Activated naive CD4-positive, alpha-beta T cell treated with Interleukin-2 at 50 U/mL for 16 hours (primary cell): ENCODE data around the gene HOXA7.

Experiments used
- DNase-seq: peaks from one replicate; pipeline ENCODE4 v3.0.0-alpha.2; 2020

The HOXA7 gene

GRCh38 chr7:27192546-27193334 lies 36.3 kb upstream of the HOXA7 start:
- no peak for DNase-seq

GRCh38 chr7:27191833-27192545 lies 35.5 kb upstream of the HOXA7 start:
- DNase-seq: no peak

GRCh38 chr7:27191161-27191731 lies 34.8 kb upstream of the HOXA7 start:
- no peak for DNase-seq

- DNase-seq: no peak
Observed at GRCh38 chr7:27189997-27190748, 33.7 kb upstream of the HOXA7 start.

- DNase-seq: no peak
Observed at GRCh38 chr7:27189295-27189996, 33.0 kb upstream of the HOXA7 start.

- no peak for DNase-seq
Observed at GRCh38 chr7:27188386-27189294, 32.2 kb upstream of the HOXA7 start.

- DNase-seq: no peak
Observed at GRCh38 chr7:27187475-27188385, 31.3 kb upstream of the HOXA7 start.

- DNase-seq: no peak
Observed at GRCh38 chr7:27186668-27187474, 30.4 kb upstream of the HOXA7 start.

- peak; percentile 2 for DNase-seq
Observed at GRCh38 chr7:27185854-27186667, 29.6 kb upstream of the HOXA7 start.

- peak; percentile 4 for DNase-seq
Observed at GRCh38 chr7:27185013-27185853, 28.8 kb upstream of the HOXA7 start, which contains the start of gene HOXA11. TSS of gene HOXA11 (minus strand) at chr7:27185232. CDS start at chr7:27185144, 88 bp downstream.

- DNase-seq: no peak
Observed at GRCh38 chr7:27184337-27185012, 28.0 kb upstream of the HOXA7 start.

- no peak for DNase-seq
Observed at GRCh38 chr7:27183682-27184336, 27.3 kb upstream of the HOXA7 start.

- DNase-seq: peak; percentile 1
Observed at GRCh38 chr7:27182861-27183681, 26.6 kb upstream of the HOXA7 start.

- no peak for DNase-seq
Observed at GRCh38 chr7:27182285-27182841, 25.9 kb upstream of the HOXA7 start.

- DNase-seq: peak; percentile 1
Observed at GRCh38 chr7:27181795-27182275, 25.4 kb upstream of the HOXA7 start.
